ES-I3 (cell line): Measurements from ENCODE around the gene SNX24.

Experiments
- H3K36me3 ChIP-seq: 2 replicates; pipeline ENCODE4 v1.6.1; 2013; ENCODE audit warnings: mild to moderate bottlenecking, low read length, control low read depth, moderate library complexity; ENCODE audit not compliant: insufficient read depth
- H3K4me1 ChIP-seq: 2 replicates; pipeline ENCODE4 v1.6.1; 2013; ENCODE audit warnings: mild to moderate bottlenecking, control low read depth, low read length; ENCODE audit not compliant: insufficient read depth
- H3K9ac ChIP-seq: 2 replicates; pipeline ENCODE4 v1.6.1; 2013; ENCODE audit warnings: low read depth, mild to moderate bottlenecking, low read length, moderate library complexity
- H3K9me3 ChIP-seq: 2 replicates; pipeline ENCODE4 v1.6.1; 2013; ENCODE audit warnings: mild to moderate bottlenecking, low read length, moderate library complexity; ENCODE audit not compliant: control insufficient read depth, insufficient read depth

Gene SNX24

DNA sequence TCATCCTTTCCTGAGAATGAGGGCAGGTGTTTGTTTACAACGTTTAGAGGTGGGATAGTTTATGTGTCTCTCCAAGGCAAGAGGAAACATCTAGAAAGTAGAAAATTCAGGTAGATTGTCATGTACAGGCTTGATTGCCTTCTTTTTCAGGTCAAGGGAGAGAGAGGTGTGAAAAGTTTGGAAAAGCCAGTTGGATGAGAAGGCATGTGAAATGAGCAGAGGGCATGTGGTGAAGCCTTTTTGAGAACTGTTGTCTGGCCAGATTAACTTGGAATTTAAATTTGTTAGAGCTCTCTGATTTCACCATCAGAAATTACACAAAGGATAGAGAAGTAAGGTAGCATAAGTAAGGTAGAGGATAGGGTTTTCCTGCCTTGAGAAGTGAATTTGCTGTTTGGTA, 74.6 kb downstream of the SNX24 start:
- Histone ChIP-seq H3K4me1 (peaks cover 36% of the 10 kb centered on the region), H3K9ac (no peak overlapping the region), H3K36me3 (no peaks in the 10 kb centered on the region; the same call in 1 of the 2 replicates), H3K9me3 (no peaks in the 10 kb centered on the region)

DNA sequence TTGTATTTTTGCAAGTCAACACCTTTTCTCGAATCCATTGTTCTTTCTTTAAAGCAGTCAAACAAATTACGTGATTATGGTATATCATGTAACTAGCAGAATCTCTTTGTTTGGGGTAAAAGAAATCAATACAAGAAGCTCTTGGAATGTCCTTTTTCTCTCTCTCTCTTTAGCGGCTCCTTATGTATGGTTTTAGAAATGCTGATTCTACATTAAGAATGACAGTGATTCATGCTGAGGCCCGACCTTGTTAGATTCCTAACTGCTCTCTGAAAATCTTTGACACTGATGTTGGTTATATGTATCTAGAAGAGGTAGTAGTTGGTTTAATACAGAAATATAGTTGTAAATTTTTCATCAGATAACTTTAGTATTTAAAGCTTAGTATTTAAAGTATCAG, 76.4 kb downstream of the SNX24 start:
- H3K36me3 ChIP-seq, result no peaks in the 10 kb centered on the region; the same call in 1 of the 2 replicates
- H3K9ac ChIP-seq, result no peak overlapping the region
- peaks cover 38% of the 10 kb centered on the region for H3K4me1 ChIP-seq
- H3K9me3 ChIP-seq, result no peaks in the 10 kb centered on the region

DNA sequence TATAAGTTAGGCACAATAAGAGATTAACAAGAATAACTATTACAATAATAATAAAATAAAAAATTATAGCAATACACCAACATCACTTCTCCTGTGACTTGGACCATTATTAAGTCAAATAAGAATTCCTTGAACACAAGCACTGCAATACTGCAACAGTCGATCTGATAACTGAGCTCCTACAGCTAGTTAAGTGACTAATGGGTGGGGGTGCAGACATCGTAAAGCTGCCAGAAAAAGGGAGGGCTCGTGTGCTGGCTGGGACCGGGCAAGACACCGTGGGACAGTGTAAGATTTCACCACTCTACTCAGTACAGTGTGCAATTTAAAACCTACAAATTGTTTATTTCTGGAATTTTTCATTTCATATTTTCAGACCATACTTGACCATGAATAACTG, 78.8 kb downstream of the SNX24 start:
- no peak overlapping the region for H3K9ac ChIP-seq
- H3K9me3 ChIP-seq, result no peaks in the 10 kb centered on the region
- H3K4me1 ChIP-seq, result peaks cover 38% of the 10 kb centered on the region
- H3K36me3 ChIP-seq, result no peaks in the 10 kb centered on the region

DNA sequence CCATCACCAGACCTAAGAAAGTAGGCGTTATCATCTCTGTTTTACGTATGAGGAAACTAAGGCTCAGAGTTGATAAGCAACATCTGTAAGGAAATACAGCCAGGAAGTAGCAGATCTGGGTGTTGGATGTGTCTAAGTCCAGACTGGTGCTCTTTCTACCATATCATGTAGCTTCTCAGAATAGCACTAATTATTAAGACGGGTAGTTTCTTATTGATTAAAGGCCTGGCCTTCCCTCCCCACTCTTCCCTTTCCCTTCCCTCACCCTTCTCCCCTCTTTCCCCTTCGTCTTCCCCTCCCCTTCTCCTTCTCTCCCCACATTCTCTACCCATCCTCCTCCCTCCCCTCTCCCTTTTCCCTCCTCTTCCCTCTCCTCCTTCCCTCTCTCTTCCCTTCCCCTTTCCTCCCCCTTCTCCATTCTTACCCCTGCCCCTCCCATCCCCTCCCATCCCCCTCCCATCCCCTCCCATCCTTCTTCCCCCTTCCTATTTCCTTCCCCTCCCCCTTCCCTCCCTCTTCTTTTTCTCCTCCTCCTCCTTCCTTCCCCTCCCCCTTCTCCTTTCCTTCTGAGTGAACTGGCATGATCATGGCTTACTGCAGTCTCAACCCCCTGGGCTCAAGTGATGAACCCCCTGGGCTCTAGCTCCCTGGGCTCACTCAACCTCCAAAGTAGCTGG, 79.4 kb downstream of the SNX24 start:
- H3K36me3 ChIP-seq, result no peaks in the 10 kb centered on the region
- H3K9me3 ChIP-seq, result no peaks in the 10 kb centered on the region
- no peak overlapping the region for H3K9ac ChIP-seq
- peaks cover 38% of the 10 kb centered on the region for H3K4me1 ChIP-seq

- no peak overlapping the region for H3K9ac ChIP-seq
- H3K4me1 ChIP-seq, result peaks cover 26% of the 10 kb centered on the region
- H3K9me3 ChIP-seq, result no peaks in the 10 kb centered on the region
- no peaks in the 10 kb centered on the region for H3K36me3 ChIP-seq
Observed at GRCh38 chr5:122929001-122929400, 83.6 kb downstream of the SNX24 start.

DNA sequence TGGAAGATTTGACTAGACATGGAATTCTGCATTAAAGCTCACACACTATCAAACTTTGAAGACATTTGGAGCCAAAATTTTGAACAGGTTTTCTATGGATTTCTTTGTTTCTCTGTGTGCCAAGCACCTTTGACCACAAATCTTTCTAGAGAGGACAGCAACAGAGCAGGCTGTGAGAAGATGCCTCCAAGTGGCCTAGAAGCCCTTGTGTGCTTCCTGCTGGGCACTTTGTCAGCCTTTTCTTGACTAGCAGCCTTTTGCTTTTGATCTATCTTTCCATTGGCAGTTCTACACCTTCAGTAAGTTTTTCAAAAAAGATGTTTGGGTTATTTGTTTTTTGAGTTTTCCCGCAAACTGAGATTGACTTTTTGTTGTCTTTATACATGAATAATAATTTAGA, 84.6 kb downstream of the SNX24 start:
- Histone ChIP-seq H3K4me1 (peaks cover 17% of the 10 kb centered on the region), H3K9me3 (no peaks in the 10 kb centered on the region), H3K36me3 (no peaks in the 10 kb centered on the region), H3K9ac (no peak overlapping the region)

DNA sequence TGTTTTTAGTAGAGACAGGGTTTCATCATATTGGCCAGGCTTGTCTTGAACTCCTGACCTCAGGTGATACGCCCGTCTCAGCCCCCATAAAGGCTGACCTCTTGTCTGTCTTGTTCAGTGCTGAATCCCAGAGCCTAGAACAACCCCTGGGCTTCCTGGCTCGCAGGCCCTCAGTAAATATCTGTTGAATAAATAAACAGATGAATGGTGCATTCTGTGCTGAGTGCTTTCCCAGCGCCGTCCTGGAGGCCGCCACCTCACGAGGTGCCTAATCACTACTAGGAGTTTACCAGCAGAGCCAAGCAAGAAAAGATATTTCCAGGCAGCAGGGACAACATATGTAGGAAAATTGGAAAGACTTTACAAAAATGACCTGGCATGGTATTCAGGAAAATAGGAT, 88.5 kb downstream of the SNX24 start:
- peaks cover 20% of the 10 kb centered on the region; the same call in 1 of the 2 replicates for H3K4me1 ChIP-seq
- no peaks in the 10 kb centered on the region for H3K9me3 ChIP-seq
- no peaks in the 10 kb centered on the region for H3K36me3 ChIP-seq
- H3K9ac ChIP-seq, result no peak overlapping the region

DNA sequence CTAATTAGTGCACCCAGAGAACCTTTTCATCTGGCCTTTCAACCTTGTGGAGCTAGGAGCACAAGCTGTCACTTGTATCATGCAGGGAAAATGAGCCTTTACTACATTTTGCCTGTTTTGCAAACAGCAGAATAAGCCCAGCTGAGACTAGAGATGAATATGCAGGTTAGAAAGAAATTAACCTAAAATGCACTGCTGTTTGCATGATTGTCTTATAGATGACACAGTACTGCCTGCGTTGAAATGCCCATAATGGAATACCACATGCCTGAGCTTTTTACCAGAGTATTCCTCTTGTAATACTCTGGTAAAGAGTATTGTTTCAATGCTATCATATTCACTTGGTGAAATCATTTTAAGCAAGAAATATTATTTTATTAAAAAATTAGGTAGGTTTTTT, 90.7 kb downstream of the SNX24 start:
- Histone ChIP-seq H3K4me1 (peaks cover 20% of the 10 kb centered on the region; the same call in 1 of the 2 replicates), H3K9me3 (no peaks in the 10 kb centered on the region), H3K36me3 (no peaks in the 10 kb centered on the region), H3K9ac (no peak overlapping the region)

GRCh38 chr5:122937914-122938313, 92.5 kb downstream of the SNX24 start:
- H3K9me3 ChIP-seq, result no peaks in the 10 kb centered on the region
- H3K4me1 ChIP-seq, result peaks cover 20% of the 10 kb centered on the region; the same call in 1 of the 2 replicates
- no peak overlapping the region for H3K9ac ChIP-seq
- H3K36me3 ChIP-seq, result no peaks in the 10 kb centered on the region

- Histone ChIP-seq H3K36me3 (no peaks in the 10 kb centered on the region), H3K9ac (no peak overlapping the region), H3K4me1 (peaks cover 13% of the 10 kb centered on the region; the same call in 1 of the 2 replicates), H3K9me3 (no peaks in the 10 kb centered on the region)
Observed at GRCh38 chr5:122940890-122941289, 95.5 kb downstream of the SNX24 start.

- peaks cover 13% of the 10 kb centered on the region; the same call in 1 of the 2 replicates for H3K4me1 ChIP-seq
- H3K9ac ChIP-seq, result no peak overlapping the region
- no peaks in the 10 kb centered on the region for H3K36me3 ChIP-seq
- no peaks in the 10 kb centered on the region for H3K9me3 ChIP-seq
Observed at GRCh38 chr5:122941737-122942136, 96.3 kb downstream of the SNX24 start.

DNA sequence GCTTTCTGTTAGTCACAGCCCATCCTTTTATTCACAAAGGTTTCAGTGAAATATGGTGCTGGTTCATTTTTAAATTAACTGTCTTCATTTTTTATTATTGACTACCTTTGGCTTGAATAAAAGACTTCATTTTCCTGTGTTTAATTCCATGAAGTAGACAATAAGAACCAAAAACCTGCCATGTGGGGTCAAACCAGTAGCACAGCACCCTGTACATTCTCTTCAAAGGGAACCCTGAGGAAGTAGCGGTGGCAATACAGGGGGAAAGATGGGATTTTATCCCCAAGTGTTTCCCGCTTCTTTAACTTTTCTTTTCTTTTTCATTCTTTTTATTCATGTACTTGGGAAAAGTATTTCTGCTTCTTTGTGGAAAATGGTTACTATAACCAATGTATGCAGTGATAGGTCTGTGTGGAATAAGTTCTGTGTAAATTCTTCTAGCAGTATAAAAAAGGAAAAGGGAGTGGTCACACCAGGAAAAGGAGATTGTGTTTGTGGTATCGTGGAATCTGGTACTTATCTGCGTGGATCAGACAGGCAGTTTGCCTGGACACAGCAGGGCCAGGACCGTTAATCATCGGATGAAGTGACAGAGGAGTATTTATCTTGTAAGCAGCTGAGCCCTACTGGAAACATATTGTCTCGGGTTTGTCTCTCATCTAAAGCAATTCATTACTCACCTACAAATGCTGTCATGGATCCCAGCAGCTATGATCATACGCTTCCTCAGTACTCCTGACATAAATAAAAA, 96.9 kb downstream of the SNX24 start:
- H3K9me3 ChIP-seq, result no peaks in the 10 kb centered on the region

DNA sequence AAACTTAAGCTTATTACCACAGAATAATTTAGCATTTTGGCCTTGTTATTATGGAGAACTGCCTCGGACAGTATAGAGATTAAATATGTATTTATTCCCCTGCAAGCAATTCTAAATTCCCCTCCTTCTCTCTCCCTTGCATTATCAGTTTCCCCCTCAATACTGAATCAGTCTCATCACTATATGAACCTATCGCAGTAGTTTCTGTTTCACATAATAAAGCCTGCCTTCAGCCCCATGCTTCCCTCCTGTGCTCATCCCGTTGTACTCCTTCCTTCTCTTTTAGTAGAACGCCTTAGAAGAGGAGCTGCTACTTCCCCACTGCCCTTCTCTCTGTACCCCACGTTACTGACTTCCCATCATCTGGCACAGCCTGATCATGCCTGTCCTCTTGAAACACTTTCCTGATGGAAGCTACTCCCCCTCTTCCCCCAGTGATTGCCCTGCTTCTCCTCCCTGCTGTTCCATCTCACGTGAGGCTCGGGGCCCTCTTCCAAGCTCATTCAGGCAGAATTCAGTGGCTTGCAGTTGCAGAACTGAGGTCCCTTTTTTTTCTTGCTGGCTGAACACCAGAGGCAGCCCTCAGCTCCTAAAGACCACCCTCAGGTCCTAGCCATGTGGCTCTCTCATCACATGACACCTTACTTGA, 97.8 kb downstream of the SNX24 start:
- H3K9ac ChIP-seq, result no peak overlapping the region
- H3K4me1 ChIP-seq, result peaks cover under 1% of the 10 kb centered on the region; the same call in 1 of the 2 replicates
- no peaks in the 10 kb centered on the region for H3K9me3 ChIP-seq
- H3K36me3 ChIP-seq, result no peaks in the 10 kb centered on the region

More for the DNA sequence above, 96.9 kb downstream of the SNX24 start:
- Histone ChIP-seq H3K4me1 (peaks cover 9% of the 10 kb centered on the region; the same call in 1 of the 2 replicates), H3K36me3 (no peaks in the 10 kb centered on the region), H3K9ac (no peak overlapping the region)

DNA sequence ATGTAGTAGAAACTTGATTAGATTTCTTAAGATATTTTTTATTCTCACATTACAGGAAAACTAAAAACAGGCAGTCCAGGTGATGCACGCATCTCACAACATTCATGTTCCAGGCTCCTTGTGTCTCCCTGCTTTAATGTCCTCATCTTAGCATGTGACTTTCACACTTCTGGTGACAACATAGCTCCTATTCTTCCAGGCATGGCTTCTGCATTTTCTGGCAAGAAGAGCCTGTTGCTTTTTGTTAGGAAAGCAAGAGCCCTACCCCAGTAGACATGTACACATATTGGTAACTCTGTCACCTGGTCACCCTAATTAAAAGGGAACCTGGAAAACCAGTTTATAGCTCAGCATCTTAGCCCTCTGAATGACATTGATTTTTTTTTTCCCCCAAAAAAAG, 98.6 kb downstream of the SNX24 start:
- H3K9me3 ChIP-seq, result no peaks in the 10 kb centered on the region
- no peak overlapping the region for H3K9ac ChIP-seq
- H3K36me3 ChIP-seq, result no peaks in the 10 kb centered on the region
- no peaks in the 10 kb centered on the region; the same call in 1 of the 2 replicates for H3K4me1 ChIP-seq
